NCI-H2029 treated with DMSO at 0.1 percent for 48 hours (cell line): Measurements from ENCODE around the gene PSMD8.
"Not testable (repeated sequence)": the region's sequence is repeated elsewhere in the genome, so short reads cannot be mapped to it uniquely, and the experiment has no call there.

Source experiments
- DNase-seq: peaks from one replicate; lab custom pipeline; 2025; lab: John Stamatoyannopoulos, UW

Gene PSMD8

DNA sequence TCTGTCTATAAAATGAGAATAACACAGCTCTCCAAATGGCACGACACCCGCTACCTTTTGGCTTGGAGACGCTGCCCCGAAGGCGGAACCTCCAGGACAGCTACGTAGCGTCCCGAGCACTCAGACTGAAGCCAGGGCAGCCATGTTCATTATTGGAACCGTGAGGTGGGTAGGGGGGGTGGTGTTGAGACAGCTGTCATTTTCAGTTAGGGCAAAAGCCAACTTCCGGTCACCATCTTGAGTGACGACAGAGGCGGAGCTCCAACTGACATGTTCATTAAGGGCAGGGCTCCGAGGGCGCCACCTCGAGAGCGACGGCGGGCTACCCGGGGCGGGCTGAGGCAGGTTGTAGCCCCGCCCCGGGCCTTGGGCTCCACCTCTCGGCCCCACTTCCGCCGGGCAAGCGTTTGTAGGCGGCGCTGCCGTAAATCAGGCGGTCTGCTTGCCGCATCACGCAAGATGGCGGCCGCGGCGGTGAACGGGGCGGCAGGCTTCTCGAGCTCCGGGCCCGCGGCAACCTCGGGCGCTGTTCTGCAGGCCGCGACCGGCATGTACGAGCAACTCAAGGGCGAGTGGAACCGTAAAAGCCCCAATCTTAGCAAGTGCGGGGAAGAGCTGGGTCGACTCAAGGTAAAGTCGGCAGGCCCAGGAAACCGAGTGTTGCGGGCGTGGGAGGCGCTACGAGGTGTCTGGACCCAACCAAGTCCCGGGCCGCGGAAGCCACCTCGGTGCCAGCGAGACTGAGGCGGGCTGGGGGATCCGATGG is at the start of gene PSMD8:
TSS of gene PSMD8 (plus strand) at position 240 of the 766 bp plus-strand sequence. CDS start at position 271, 31 bp downstream.
- DNase-seq: peak; percentile 93

DNA sequence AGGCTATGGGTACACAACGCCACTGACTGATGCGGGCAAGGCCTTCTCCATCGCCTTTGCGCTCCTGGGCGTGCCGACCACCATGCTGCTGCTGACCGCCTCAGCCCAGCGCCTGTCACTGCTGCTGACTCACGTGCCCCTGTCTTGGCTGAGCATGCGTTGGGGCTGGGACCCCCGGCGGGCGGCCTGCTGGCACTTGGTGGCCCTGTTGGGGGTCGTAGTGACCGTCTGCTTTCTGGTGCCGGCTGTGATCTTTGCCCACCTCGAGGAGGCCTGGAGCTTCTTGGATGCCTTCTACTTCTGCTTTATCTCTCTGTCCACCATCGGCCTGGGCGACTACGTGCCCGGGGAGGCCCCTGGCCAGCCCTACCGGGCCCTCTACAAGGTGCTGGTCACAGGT is 47.8 kb upstream of the PSMD8 start:
- no peak for DNase-seq

DNA sequence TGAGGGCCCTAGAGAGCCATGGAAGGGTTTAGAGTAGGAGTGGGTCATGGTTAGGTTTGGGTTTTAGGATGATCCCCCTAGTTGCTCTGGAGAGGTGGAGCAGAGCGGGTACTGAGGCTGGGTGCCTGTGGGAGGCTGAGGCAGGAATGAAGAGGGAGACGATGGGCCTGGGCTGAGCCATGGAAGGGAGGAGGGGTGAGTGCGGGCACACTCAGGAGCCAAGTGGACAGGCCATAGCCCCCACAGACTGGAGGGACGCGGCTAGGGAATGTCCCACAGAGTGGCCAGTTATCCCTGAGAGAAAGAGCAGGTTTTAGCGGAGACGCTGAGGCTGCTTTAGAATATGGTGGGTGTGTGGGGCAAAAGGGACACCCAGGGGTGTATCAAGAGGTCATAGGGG is 44.7 kb upstream of the PSMD8 start:
- DNase-seq: no peak

DNA sequence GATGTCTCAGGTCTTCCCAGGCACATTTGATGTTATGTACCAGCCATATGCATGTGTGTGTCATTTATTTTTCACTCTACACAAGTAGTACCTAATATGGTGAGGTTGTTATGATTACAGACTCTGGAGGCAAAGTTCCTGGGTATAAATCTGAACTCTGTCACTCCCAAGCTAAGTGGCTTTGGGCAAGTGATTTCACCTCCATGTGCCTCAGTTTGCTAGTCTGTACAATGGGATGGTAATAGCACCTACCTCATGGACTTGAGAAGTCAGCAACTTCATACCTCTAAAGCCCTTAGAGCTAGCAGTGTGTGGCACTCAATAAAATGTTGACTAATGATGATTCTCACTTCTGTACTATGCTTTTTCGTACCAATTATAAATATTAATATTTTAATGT is 42.6 kb upstream of the PSMD8 start:
- no peak for DNase-seq

DNA sequence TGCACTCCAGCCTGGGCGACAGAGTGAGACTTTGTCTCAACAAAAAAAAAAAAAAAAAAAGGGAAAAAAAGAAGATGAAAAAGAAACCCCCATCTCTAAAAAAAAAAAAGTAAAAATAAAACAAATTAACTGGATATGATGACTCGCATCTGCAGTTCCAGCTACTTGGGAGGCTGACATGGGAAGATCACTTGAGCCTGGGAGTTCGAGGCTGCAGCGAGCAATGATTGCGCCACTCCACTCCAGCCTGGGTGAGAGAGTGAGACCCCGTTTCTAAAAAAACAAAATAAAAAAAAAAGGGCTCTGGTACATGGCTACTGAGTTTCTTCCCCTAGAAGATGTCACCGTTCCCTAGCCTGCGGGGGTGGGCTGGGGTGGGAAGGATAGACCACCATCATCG is 41.1 kb upstream of the PSMD8 start:
- DNase-seq: no peak

DNA sequence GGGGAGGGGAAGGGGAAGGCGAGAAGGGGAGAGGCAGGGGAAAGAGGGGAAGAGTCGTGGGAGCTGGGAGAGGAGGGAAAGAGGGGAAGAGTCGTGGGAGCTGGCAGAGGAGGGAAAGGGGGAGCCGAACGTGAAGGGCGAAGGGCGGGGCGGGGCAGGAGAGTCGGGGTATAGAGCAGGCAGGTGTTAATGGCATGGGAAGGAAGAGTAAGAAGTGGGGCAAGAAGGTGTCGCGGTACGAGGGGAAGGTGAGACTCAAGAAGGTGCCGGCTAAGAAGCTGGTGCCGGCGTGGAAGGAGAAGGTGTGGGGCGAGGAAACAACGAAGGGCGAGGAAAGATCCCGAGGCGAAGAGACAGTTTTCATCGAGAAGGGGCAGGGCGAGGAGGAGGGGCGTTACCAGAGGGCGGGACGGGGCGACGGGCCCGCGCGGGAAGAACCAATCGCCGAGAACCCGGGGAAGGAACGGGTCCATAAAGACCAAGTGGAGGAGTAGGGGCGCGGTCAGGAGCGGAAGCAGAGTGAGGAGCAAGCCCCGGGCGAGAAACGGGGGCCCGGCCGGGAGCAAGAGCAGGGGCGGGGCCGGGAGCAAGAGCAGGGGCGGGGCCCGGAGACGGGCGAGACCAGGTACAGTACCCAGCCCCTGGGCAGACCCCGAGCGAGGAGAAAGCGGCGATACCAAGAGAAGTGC is 38.3 kb upstream of the PSMD8 start:
- peak; percentile 91 for DNase-seq

DNA sequence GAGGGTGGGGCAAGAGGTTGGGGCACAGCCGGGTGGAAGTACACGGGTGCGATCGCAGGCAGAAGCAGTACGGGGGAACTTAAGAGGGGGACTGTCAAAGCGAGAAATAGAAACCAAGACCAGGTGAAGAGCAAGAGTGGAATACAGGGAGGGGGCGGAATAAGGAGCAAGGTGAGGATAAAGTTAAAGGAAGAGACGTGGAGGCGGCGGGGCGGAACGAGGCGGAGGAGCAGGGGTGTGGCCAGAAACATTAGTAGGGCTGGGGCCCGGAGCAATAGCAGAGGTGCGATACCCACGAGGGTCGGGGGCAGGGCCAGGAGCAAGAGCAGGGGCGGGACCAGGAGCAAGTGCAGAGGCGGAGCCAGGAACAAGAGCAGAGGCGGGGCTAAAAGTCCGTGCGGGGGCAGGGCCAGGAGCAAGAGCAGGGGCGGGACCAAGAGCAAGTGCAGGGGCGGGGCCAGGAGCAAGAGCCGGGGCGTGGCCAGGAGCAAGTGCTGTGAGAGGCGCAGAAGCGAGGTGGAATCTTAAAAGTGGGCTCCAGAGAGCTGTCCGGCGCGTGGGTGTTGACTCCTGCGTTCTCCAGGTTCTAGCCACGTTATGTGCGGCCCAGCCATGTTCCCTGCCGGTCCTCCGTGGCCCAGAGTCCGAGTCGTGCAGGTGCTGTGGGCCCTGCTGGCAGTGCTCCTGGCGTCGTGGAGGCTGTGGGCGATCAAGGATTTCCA is 37.6 kb upstream of the PSMD8 start:
- DNase-seq: peak; percentile 97

DNA sequence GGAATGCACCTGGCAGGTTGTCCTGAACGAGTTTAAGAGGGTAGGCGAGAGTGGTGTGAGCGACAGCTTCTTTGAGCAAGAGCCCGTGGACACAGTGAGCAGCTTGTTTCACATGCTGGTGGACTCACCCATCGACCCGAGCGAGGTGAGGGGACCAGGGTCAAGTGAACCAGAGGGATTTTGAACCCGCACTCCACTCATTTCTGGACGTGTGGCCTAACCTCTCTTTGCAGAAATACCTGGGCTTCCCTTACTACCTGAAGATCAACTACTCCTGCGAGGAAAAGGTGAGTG is 37.1 kb upstream of the PSMD8 start:
- DNase-seq: no peak

DNA sequence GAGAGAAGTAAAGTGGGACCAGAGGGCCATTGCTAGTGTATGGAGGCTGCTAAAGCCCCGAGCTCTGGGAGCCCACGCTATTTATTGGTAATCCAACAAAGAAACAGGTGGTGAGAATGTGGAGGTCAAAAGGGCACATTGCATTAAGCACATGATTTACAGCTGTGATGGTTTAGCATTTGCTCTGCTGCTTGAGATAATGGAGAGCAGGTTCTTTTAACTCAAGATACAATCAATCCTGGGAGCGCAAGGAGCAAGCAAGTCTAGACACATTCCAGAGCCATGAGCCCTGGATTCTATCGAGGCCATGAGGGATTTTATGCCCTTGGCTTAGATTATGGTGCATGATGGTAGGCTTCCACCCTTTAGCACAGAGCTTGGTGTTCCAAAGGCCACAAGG is 35.4 kb upstream of the PSMD8 start:
- DNase-seq: not testable (repeated sequence)

DNA sequence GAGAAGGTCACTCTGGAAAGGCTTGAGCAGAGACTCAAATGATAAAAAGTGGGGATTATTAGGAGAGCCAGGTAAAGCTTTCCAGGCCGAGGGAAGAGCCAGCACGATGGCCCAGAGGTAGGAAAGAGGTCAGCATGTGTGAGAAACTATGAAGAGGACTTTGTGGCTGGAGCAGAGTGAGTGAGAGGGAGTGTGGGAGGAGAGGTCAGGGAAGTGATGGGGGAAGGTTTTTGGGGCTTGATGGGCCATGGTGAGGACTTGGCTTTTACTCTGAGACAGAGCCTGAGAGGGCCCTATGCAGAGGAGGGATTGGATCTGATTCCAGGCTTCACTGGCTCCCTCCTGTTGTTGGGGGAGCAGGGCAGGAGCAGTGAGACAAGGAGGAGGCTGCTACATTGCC is 33.4 kb upstream of the PSMD8 start:
- no peak for DNase-seq

DNA sequence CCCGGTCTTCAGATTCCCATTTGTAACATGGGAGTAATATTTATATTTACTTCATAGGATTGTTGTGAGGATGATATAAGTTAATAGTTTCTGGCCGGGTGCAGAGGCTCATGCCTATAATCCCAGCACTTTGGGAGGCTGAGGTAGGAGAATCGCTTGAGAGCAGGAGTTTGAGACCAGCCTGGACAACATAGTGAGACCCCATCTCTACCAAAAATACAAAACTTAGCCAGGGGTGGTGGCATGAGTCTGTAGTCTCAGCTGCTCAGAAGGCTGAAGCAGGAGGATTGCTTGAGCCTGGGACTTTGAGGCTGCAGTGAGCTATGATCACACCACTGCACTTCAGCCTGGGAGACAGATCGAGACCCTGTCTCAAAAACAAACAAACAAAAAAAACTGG is 27.5 kb upstream of the PSMD8 start:
- DNase-seq: no peak

DNA sequence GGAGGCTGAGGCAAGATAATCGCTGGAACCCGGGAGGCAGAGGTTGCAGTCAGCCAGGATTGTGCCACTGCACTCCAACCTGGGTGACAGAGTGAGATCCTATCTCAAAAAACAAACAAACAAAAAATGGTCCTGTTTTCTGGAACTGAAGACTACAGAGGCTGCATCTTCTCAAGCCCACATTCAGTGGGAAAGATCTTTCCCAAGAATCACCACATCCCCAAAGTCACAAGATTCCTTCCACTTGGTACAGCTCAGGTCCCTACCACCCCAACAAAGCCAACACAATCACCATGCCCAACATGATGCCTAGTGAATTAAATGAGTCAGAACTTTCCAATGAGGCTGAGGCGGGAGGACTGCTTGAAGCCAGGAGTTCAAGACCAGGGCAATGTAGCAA is 23.5 kb upstream of the PSMD8 start:
- no peak for DNase-seq

DNA sequence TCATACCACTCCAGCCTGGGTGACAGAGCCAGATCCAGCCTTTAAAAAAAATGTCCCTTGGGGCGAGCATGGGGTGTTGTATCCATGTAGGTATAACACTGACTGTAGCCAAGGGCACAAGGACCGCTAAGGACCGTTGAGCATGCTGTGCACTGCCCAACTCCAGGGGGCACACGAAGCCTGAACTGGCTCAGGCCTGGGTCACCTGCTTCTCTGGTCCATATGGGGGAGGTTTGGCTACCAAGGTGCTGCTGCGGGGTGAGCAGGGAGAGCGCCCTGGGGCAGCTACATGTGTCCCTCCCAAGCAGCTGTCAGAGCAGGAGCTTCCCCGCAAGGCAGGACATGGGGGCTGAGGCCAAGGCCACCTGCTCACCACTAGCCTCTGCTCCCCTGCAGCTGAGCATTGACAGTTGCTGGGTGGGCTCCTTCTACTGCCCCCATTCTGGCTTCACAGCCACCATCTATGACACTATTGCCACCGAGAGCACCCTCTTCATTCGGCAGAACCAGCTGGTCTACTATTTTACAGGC is 22.4 kb upstream of the PSMD8 start:
- DNase-seq: no peak

DNA sequence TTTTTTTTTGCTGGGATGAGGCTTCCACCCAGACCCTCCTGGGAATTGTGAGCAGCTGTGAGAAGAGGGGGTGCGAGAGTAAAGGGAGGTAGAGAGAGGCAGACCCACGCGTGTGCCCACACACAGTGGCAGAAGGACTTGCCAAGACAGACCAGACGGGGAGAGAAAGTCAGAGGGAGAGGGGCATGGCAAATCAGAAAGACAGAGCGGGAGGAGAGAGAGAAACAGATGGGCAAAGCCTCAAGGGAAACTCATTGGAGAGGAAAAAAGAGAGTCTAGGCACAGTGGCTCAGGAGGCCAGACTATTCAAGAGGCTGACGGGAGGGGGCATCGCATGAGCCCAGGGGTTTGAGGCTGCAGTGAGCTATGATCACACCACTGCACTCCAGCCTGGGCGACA is 21.8 kb upstream of the PSMD8 start:
- DNase-seq: no peak

DNA sequence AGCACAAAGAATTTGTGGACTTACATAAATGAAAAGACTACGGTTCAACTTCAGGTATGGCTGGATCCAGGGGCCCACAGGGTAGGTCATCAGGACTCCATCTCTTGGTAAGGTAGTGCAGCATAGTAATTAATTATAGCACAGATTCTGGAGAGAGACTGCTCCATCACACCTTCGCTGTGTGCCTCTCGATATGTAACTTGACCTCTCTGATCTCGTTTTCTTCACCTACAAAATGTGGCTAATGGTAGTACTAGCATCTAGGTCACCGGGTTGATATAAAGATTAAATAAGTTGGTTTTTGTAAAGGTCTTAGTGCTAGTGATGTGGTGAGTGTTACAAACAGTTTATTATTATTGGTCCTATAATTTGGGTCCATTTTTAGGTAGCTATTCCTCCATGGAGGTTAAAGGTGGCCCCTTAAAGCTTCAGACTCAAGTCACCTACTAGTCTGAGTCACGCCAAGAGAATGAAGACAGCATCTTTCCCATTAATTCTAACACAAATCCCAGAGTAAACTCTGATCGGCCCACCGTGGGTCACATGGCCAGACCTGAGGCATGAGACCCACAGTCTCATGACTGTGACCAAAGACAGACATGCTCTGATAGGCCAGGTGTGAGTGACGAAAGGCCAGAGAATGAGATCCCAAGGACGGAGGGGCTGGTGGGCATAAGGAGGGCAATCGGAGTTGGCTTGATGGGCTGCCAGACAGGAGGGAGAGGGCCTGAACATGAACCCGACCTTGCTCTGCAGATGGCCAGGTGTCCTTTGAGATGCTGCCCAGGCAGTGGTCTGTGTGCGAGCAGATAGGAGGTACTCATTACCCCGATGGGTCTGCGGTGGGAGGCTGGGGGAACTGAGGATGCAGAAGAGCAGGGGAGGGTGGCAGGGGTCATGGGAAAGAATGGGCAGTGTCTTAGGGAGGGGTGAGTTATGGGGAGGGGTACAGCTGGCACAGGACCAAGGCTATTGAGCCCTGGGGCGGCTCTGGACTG is 18.3 kb upstream of the PSMD8 start:
- DNase-seq: no peak

DNA sequence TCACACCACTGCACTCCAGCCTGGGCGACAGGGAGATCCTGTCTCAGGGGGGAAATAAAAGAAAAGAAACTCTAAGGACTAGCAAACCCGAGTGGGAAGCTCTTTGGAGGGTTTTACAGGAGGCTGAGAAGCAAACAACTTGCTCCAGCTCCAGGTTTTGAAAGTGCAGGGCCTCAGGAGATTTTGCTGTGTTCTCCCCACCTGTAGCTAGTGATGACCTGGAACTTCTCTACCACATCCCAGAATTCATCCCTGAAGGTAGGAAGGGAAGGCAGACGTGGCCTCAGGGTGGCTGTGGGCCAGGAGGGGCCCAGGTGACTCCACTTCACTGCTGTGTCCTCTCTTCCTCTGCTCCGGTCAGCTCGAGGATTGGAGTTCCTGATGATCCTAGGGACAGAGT is 16.3 kb upstream of the PSMD8 start:
- DNase-seq: no peak

DNA sequence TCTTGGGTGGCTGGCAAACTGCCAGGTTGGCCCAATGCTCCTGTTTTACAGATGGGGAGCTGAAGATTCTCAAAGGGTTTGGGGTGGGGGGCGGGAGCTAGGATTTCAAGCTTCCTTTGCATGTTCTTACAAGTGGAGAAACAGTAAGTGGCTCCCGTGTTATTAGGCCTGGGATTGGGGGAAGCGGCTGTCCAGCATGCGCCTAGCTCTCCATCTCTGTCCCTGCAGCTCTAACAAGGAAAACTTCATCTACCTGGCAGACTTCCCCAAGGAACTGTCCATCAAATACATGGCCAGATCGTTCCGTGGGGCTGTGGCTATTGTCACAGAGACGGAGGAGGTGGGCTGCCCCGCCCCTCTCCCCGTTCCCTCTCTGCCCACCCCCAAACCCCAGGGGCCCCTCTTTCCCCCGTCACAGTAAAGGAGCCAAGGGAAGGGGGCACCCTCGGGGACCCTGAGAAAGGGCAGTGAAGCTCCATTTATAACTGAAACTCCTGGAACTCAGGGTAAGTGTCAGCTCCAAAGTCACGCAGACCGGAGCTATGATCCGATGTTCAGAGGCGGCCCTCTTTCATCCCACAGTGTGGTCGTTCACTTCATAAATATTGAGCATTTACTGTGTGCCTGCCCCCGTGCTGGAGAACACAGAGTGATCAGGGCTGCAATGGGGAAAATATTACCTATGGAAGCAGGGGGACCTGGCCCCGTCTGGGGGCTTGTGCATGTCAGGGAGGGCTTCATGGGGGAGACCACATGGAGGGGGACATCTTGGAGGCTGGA is 14.9 kb upstream of the PSMD8 start:
- DNase-seq: no peak

DNA sequence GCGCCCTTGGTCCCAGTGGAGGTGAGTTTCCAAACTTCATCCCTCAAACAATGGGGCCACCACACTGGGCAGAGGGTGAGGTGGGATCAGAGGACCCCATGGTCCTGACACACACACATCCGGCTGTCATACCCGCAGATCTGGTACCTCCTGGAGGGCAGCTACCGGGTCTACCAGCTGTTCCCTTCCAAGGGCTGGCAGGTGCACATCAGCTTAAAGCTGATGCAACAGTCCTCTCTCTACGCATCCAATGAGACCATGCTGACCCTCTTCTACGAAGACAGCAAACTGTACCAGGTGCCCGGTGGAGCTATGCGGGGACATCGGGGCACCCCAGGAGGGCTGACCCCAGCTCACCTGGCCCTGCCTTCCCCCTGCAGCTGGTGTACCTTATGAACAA is 14.0 kb upstream of the PSMD8 start:
- no peak for DNase-seq

DNA sequence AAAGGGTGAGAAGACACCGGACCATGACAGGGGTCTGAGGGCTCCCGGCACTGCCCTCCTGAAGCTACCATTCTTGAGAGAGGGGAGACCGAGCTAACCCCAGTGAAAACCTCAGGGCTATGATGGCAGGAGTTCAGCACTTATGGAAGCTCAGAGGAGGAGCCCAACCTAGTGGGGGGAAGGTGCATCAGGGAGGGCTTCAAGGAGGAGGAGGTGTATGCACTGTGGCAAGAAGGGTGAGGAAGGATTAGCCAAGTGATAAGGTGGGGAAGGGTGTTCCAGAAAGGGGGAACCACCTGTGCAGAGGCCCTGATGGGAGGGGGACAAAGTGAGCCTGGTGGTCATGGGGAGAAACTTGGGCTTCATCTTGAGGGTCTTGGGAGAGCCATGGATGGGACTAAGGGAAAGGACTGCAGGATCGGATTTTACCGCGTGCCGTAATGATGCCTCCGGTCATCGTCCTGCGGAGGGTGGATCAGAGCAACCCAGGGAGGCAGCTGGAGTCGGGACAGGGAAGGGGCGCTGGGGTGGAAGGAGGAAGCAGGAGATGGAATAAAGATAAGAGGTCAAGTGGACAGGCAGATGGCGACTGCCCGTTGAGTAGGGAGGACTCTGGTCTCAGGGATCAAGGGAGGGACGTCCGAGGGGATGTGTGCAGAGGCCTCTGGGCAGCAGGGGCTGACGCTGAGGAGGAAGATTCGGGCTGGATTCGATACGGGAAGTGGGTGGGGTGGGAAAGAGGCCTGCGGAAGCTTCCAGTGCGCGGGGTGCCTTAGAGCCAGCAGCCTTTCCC is 13.3 kb upstream of the PSMD8 start:
- DNase-seq: no peak

DNA sequence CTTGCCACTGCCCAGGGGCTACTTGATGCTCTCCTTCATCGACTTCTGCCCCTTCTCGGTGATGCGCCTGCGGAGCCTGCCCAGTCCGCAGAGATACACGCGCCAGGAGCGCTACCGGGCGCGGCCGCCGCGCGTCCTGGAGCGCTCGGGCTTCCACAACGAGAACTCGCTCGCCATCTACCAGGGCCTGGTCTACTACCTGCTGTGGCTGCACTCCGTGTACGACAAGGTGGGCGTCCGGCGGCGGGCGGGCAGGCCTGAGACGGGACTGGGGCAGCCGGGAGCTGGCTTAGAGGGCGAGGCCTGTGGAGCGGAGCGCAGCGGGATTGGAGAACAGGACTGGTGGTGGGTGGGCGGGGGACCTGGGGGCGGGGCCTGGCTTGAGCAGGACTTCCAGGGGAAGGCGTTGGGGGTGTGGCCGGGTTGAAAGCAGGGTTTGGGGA is 12.7 kb upstream of the PSMD8 start:
- no peak for DNase-seq
